ENCODE measurements around the gene C10orf90.

C10orf90 gene

DNA sequence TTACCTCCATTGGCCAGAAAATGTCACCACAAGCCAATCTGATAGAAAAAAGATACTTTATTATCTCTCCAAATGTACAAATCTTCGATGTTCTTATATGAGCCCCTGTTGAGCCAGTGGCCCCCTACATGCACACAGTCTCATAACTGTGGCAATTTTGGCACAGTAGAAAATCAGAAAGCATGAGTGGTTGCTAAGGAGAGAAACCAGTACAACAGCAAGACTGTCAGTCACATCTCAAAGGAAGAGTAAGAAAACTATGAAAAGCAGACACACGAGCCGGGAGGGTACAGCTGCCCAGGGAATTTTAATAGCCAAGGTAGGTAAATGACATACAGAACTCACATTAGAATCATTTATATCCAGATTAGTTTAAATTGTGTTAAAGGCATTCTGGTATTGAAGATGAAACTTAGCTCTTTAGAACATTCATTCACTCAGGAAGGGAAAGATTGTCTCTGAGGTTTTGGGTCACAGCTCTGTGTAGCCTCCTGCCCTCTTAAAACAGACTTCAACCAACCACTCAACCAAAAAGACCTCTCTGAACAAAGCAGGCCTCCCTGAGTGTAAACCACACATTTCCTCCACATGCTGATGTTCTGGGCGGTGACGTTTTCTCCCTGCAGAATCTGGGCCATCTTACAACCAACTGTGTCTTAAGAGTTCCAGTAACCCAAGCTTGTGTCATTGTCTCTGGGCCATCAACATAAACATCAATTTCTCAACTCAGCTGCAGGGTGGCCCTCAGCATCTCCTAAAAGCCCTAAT is 201.4 kb downstream of the C10orf90 start:
- H3K4me3 ChIP-seq (ENCODE audit: low read length) = no peak overlapping the region
- TF ChIP-seq CTCF (IDR thresholded peaks at IDR 0.05; ENCODE audit: insufficient read depth, low read depth, low read length, missing control alignments) = no peak
- DNase-seq (ENCODE audit: low read depth) = no peak

DNA sequence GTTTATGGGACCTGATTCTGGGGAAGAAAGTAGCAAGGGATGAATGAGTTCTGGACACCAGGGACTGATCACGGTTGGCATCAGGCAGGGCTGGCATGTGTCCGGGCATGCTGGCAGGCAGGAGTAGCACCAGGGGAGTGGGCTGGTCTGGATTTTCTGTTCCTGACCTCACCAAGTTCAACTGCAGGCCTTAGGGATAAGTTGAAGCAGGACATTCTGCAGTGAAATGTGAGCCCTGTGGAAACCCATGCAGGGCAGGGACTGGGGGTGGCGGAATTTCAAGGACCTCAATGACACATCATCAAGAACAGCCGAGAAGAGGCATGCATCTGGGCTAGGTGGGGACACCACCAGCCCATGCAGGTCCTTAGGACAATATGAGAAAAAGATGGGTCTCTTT is 202.0 kb downstream of the C10orf90 start:
- TF ChIP-seq CTCF (IDR thresholded peaks at IDR 0.05; ENCODE audit: insufficient read depth, low read depth, low read length, missing control alignments) = no peak
- peak; percentile 34 for DNase-seq (ENCODE audit: low read depth)
- H3K4me3 ChIP-seq (ENCODE audit: low read length) = no peak overlapping the region

GRCh38 chr10:126465771-126466170 is 204.7 kb downstream of the C10orf90 start:
- no peak for TF ChIP-seq CTCF (IDR thresholded peaks at IDR 0.05; ENCODE audit: insufficient read depth, low read depth, low read length, missing control alignments)
- H3K4me3 ChIP-seq (ENCODE audit: low read length) = no peak overlapping the region
- DNase-seq (ENCODE audit: low read depth) = no peak

DNA sequence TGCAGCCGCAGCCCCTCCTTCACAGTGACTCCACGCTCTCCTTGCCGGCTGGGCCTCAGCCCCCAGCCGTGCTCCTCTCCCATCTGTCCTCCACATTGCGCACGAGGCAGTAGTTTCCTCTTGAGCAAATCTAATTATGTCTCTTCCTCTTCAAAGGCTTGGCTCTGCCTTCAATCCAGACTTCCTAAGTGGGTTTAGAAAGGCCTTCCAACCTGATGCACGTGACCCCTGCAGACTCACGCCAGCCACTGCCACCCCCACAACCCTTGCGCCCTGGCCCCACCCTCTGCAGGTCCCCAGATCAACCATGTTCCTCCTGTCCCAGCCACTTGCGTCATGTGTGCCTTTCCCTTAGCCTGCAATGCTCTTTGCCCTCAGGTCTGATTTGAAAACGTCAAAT is 207.2 kb downstream of the C10orf90 start:
- no peak for DNase-seq (ENCODE audit: low read depth)
- TF ChIP-seq CTCF (IDR thresholded peaks at IDR 0.05; ENCODE audit: insufficient read depth, low read depth, low read length, missing control alignments) = no peak
- H3K4me3 ChIP-seq (ENCODE audit: low read length) = no peak overlapping the region

- no peak for DNase-seq (ENCODE audit: low read depth)
- no peak overlapping the region for H3K4me3 ChIP-seq (ENCODE audit: low read length)
- no peak for TF ChIP-seq CTCF (IDR thresholded peaks at IDR 0.05; ENCODE audit: insufficient read depth, low read depth, low read length, missing control alignments)
These were observed 209.1 kb downstream of the C10orf90 start for GRCh38 chr10:126461289-126461940.

- DNase-seq (ENCODE audit: low read depth) = peak; percentile 99
- H3K4me3 ChIP-seq (ENCODE audit: low read length) = no peak overlapping the region
- no peak for TF ChIP-seq CTCF (IDR thresholded peaks at IDR 0.05; ENCODE audit: insufficient read depth, low read depth, low read length, missing control alignments)
These were observed 210.5 kb downstream of the C10orf90 start for GRCh38 chr10:126459878-126460481.

Data from epithelial cell of esophagus (primary cell).